GM23338 (cell line): ENCODE data around the gene MYOCOS. TPM values are rescaled to one million over a fixed set of nuclear protein-coding genes. Genes with fewer than 3 reads are reported as not detected.

ENCODE experiments used
- ATAC-seq: fragments of 200-7000 bp; cut with Tn5 transposase; 3 replicates; pipeline ENCODE4 v1.9.1; 2020
- DNase-seq: peaks from one replicate; pipeline ENCODE4 v3.0.0-alpha.2; 2015; ENCODE audit warnings: low spot score
- H2AFZ ChIP-seq: fragments of 200-600 bp; sonication (generic); 2 replicates; pipeline ENCODE4 v1.8.0; 2016; ENCODE audit warnings: antibody characterized with exemption, mild to moderate bottlenecking, moderate library complexity
- H3F3A ChIP-seq: fragments of 200-600 bp; sonication (generic); replicated peaks from 2 replicates; pipeline ENCODE4 v1.8.0; 2017; ENCODE audit warnings: antibody characterized with exemption, mixed run types, low read depth
- H3K27ac ChIP-seq: fragments of 200-600 bp; sonication (generic); 2 replicates; pipeline ENCODE4 v1.6.1; 2016; ENCODE audit warnings: low read depth
- H3K27me3 ChIP-seq: fragments of 200-600 bp; sonication (generic); 2 replicates; pipeline ENCODE4 v1.8.0; 2016; ENCODE audit warnings: mild to moderate bottlenecking, mixed run types, moderate library complexity; ENCODE audit not compliant: insufficient read depth
- H3K36me3 ChIP-seq: fragments of 200-600 bp; sonication (generic); 2 replicates; pipeline ENCODE4 v1.8.0; 2016; ENCODE audit warnings: mild to moderate bottlenecking; ENCODE audit not compliant: insufficient read depth
- H3K4me1 ChIP-seq: fragments of 200-600 bp; sonication (generic); 2 replicates; pipeline ENCODE4 v1.8.0; 2016; ENCODE audit warnings: mild to moderate bottlenecking, moderate library complexity; ENCODE audit not compliant: insufficient read depth
- H3K4me2 ChIP-seq: fragments of 200-600 bp; sonication (generic); 2 replicates; pipeline ENCODE4 v1.7.1; 2017; ENCODE audit warnings: mixed run types
- H3K4me3 ChIP-seq: fragments of 200-600 bp; sonication (generic); 2 replicates; pipeline ENCODE4 v1.6.1; 2016; ENCODE audit warnings: mixed run types
- H3K79me2 ChIP-seq: fragments of 200-600 bp; sonication (generic); replicated peaks from 2 replicates; pipeline ENCODE4 v1.8.0; 2017; ENCODE audit warnings: mild to moderate bottlenecking; ENCODE audit not compliant: insufficient read depth
- H3K9me2 ChIP-seq: fragments of 200-600 bp; sonication (generic); 2 replicates; pipeline ENCODE4 v1.8.0; 2017; ENCODE audit not compliant: insufficient read depth
- H4K20me1 ChIP-seq: fragments of 200-600 bp; sonication (generic); replicated peaks from 2 replicates; pipeline ENCODE4 v1.8.0; 2017; ENCODE audit warnings: mild to moderate bottlenecking; ENCODE audit not compliant: insufficient read depth
- H3K27ac Mint-ChIP-seq: 2 replicates; pipeline ENCODE4 v1.8.0; 2020; ENCODE audit warnings: inconsistent platforms, mild to moderate bottlenecking, moderate library complexity, mixed read lengths
- H3K27me3 Mint-ChIP-seq: 3 replicates; pipeline ENCODE4 v1.8.0; 2022; ENCODE audit warnings: low read depth, mild to moderate bottlenecking, moderate library complexity, mixed read lengths, inconsistent platforms; ENCODE audit not compliant: insufficient read depth, poor library complexity
- H3K36me3 Mint-ChIP-seq: 3 replicates; pipeline ENCODE4 v1.8.0; 2021; ENCODE audit warnings: low read depth, mild to moderate bottlenecking, inconsistent platforms, moderate library complexity, mixed read lengths
- H3K4me1 Mint-ChIP-seq: 3 replicates; pipeline ENCODE4 v1.8.0; 2020; ENCODE audit warnings: mild to moderate bottlenecking, inconsistent platforms, mixed read lengths
- H3K4me3 Mint-ChIP-seq: 3 replicates; pipeline ENCODE4 v1.8.0; 2021; ENCODE audit warnings: moderate library complexity, mild to moderate bottlenecking, inconsistent platforms, mixed read lengths
- H3K9me3 Mint-ChIP-seq: 3 replicates; pipeline ENCODE4 v1.8.0; 2020; ENCODE audit warnings: moderate library complexity, mild to moderate bottlenecking, inconsistent platforms, mixed read lengths
- CREB1 ChIP-seq: fragments of 250-450 bp; sonication (Bioruptor Pico); IDR thresholded peaks from 2 replicates; pipeline ENCODE4 v1.5.0; 2020; ENCODE audit warnings: low read depth, mild to moderate bottlenecking, moderate library complexity
- CTCF ChIP-seq, 2 experiments: fragments of 200-600 bp in 1 of 2; sonication (generic) in 1 of 2; conservative IDR thresholded peaks; 2 replicates each; pipeline versions ENCODE4 v1.5.1 to v1.6.1; 2016 to 2017; ENCODE audit warnings: antibody characterized with exemption in 2 of 2, low read depth in 2 of 2, mild to moderate bottlenecking in 2 of 2, moderate library complexity in 1 of 2
- EZH2phosphoT487 ChIP-seq: fragments of 200-600 bp; sonication (generic); IDR thresholded peaks from one replicate; pipeline ENCODE4 v1.8.1; 2018; ENCODE audit warnings: antibody characterized with exemption; ENCODE audit not compliant: unreplicated experiment
- JUNB ChIP-seq: IDR thresholded peaks from one replicate; pipeline ENCODE4 v1.6.1; 2016; ENCODE audit warnings: antibody characterized with exemption; ENCODE audit not compliant: unreplicated experiment
- NANOG ChIP-seq: IDR thresholded peaks from 2 replicates; pipeline ENCODE4 v1.6.1; 2016; ENCODE audit warnings: antibody characterized with exemption, borderline replicate concordance
- STAT1 ChIP-seq: IDR thresholded peaks from one replicate; pipeline ENCODE4 v1.6.1; 2016; ENCODE audit warnings: antibody characterized with exemption; ENCODE audit not compliant: unreplicated experiment
- ZNF114 ChIP-seq: fragments of 250-450 bp; sonication (Bioruptor Pico); IDR thresholded peaks from 2 replicates; pipeline ENCODE4 v1.5.0; 2020; ENCODE audit warnings: mild to moderate bottlenecking, moderate library complexity
- polyA plus RNA-seq: library from polyadenylated mRNA; unstranded; fragments of >200 nt; fragmentation: Nextera tagmentation; extraction: Ambion mirVana; gene quantifications from 2 replicates; pipeline ENCODE4 v1.2.1, GENCODE V29; 2016
- total RNA-seq: library from RNA; depleted of rRNA; stranded (reverse); fragments of >200 nt; shearing (Covaris generic); gene quantifications from 2 replicates; pipeline ENCODE4 v1.2.3, GENCODE V29; 2014
- TF ChIP-seq, protein P1 (sequence below): IDR thresholded peaks from one replicate; pipeline ENCODE4 v1.6.1; 2018; ENCODE audit warnings: antibody characterized with exemption; ENCODE audit not compliant: unreplicated experiment
- TF ChIP-seq, protein P2 (sequence below): IDR thresholded peaks from 2 replicates; pipeline ENCODE4 v1.6.1; 2016; ENCODE audit warnings: antibody characterized with exemption

The MYOCOS gene
- total and polyA plus RNA-seq, 2 experiments from 2014 or later = not detected

DNA sequence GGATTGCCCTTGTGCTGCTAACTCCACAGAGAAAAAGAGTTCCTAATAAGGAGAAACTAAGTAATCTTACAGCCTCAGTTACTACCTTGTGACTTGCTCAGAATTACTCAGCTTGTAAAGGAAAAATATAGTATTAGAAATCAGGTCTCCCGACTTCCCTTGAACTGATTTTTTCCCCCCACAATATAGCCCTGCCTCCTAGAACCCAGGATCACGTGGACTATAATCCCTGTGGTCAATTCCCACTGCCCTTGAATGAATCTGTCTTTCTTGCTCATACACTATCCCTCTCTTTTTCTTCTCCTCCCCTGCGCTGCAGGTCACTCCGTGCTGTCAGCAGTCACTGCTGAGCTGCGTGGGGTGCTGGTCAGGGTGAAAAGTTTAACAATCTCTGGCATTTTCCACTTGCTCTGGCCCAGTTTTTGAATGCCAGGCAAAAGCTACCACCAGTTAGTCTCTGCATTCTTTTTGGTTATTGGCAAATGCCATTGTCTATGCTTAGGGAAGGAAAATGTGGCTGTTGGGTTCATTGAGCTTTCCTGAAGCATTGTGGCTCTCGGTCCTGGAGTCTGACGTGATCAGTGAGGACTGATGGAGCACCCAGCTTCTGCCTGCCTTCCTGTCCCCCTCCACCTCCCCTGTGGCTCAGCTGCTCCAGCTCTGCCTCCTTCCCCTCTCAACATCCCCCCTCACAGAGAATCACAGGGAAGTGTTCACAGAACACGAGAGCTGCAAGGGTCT is 32.3 kb downstream of the MYOCOS start (continued):
- no peak for TF ChIP-seq JUNB
- TF ChIP-seq, protein P1, sequence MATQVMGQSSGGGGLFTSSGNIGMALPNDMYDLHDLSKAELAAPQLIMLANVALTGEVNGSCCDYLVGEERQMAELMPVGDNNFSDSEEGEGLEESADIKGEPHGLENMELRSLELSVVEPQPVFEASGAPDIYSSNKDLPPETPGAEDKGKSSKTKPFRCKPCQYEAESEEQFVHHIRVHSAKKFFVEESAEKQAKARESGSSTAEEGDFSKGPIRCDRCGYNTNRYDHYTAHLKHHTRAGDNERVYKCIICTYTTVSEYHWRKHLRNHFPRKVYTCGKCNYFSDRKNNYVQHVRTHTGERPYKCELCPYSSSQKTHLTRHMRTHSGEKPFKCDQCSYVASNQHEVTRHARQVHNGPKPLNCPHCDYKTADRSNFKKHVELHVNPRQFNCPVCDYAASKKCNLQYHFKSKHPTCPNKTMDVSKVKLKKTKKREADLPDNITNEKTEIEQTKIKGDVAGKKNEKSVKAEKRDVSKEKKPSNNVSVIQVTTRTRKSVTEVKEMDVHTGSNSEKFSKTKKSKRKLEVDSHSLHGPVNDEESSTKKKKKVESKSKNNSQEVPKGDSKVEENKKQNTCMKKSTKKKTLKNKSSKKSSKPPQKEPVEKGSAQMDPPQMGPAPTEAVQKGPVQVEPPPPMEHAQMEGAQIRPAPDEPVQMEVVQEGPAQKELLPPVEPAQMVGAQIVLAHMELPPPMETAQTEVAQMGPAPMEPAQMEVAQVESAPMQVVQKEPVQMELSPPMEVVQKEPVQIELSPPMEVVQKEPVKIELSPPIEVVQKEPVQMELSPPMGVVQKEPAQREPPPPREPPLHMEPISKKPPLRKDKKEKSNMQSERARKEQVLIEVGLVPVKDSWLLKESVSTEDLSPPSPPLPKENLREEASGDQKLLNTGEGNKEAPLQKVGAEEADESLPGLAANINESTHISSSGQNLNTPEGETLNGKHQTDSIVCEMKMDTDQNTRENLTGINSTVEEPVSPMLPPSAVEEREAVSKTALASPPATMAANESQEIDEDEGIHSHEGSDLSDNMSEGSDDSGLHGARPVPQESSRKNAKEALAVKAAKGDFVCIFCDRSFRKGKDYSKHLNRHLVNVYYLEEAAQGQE = no peak
- TF ChIP-seq EZH2phosphoT487 = no peak
- no peak for TF ChIP-seq NANOG
- no peak for TF ChIP-seq CTCF (conservative IDR thresholded peaks at IDR 0.05; ENCODE audit: low read depth in 2 of 2)

GRCh38 chr1:171654942-171655745 is 33.1 kb downstream of the MYOCOS start:
- Mint-ChIP-seq H3K4me1 (peaks cover 13% of the 10 kb centered on the region), H3K36me3 (no peaks in the 10 kb centered on the region), H3K27me3 (peaks cover 3% of the 10 kb centered on the region), H3K4me3 (peak overlapping the region; percentile 35; the same call in 2 of the 3 replicates), H3K27ac (no peak overlapping the region), H3K9me3 (no peaks in the 10 kb centered on the region)
- DNase-seq = peak; percentile 92
- Histone ChIP-seq H3K9me2 (no peaks in the 10 kb centered on the region), H3K79me2 (no peaks in the 10 kb centered on the region), H3F3A (no peaks in the 10 kb centered on the region), H3K27me3 (no peaks in the 10 kb centered on the region), H3K4me2 (peak overlapping the region; percentile 66; the same call in 1 of the 2 replicates), H3K4me1 (peaks cover 5% of the 10 kb centered on the region), H3K27ac (no peak overlapping the region), H3K36me3 (no peaks in the 10 kb centered on the region), H4K20me1 (no peaks in the 10 kb centered on the region), H2AFZ (peak overlapping the region; percentile 98), H3K4me3 (no peak overlapping the region)
- TF ChIP-seq STAT1 (no peak), CTCF (conservative IDR thresholded peaks at IDR 0.05; ENCODE audit: low read depth in 2 of 2) (peak; percentile 92 to 93), CREB1 (0 out of 2 replicates have a peak, but pooled peaks have one; percentile 14), NANOG (no peak), ZNF114 (CRISPR knock-in tag) (peak; percentile 83; the same call in 1 of the 2 replicates)
- TF ChIP-seq, protein P2, sequence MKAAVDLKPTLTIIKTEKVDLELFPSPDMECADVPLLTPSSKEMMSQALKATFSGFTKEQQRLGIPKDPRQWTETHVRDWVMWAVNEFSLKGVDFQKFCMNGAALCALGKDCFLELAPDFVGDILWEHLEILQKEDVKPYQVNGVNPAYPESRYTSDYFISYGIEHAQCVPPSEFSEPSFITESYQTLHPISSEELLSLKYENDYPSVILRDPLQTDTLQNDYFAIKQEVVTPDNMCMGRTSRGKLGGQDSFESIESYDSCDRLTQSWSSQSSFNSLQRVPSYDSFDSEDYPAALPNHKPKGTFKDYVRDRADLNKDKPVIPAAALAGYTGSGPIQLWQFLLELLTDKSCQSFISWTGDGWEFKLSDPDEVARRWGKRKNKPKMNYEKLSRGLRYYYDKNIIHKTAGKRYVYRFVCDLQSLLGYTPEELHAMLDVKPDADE = no peak
- ATAC-seq = peak; percentile 96
